ENCODE measurements around the gene ZKSCAN7. TPM values are rescaled to one million over a fixed set of nuclear protein-coding genes. Genes with fewer than 3 reads are reported as not detected.

The ZKSCAN7 gene
- total and polyA plus RNA-seq, 2 experiments from 2014 or later, result 4.7 to 17.8 TPM

DNA sequence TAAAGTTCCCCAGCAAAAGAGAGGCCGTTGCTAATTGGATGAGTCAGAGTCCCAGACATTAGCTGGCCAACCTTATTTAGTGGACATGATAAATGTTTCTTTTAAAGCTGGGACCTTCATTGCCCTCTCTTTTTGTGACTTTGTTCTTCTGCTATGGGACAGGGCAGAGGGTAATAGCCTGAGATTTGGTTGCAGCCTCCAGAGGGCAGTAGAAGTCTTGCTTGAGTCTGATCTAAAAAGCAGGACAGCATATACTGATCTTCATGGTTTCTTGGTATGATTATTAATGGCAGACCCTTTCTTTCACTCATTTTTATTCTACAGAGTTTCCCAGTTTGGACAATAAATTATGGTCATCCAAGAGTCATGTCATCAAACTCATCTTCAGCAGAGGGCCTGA lies 25.1 kb upstream of the ZKSCAN7 start:
- Histone ChIP-seq H3K4me3 (no peak overlapping the region), H3K79me2 (replicated peaks; ENCODE audit: insufficient read depth) (no peaks in the 10 kb centered on the region), H4K20me1 (replicated peaks; ENCODE audit: insufficient read depth) (no peaks in the 10 kb centered on the region), H2AFZ (no peak overlapping the region), H3K36me3 (ENCODE audit: insufficient read depth) (no peaks in the 10 kb centered on the region), H3K4me1 (ENCODE audit: insufficient read depth) (no peaks in the 10 kb centered on the region), H3K4me2 (no peak overlapping the region), H3F3A (replicated peaks; ENCODE audit: low read depth) (no peaks in the 10 kb centered on the region), H3K27me3 (ENCODE audit: insufficient read depth) (no peaks in the 10 kb centered on the region), H3K9me2 (ENCODE audit: insufficient read depth) (no peaks in the 10 kb centered on the region), H3K27ac (ENCODE audit: low read depth) (no peak overlapping the region)
- TF ChIP-seq, protein P1, sequence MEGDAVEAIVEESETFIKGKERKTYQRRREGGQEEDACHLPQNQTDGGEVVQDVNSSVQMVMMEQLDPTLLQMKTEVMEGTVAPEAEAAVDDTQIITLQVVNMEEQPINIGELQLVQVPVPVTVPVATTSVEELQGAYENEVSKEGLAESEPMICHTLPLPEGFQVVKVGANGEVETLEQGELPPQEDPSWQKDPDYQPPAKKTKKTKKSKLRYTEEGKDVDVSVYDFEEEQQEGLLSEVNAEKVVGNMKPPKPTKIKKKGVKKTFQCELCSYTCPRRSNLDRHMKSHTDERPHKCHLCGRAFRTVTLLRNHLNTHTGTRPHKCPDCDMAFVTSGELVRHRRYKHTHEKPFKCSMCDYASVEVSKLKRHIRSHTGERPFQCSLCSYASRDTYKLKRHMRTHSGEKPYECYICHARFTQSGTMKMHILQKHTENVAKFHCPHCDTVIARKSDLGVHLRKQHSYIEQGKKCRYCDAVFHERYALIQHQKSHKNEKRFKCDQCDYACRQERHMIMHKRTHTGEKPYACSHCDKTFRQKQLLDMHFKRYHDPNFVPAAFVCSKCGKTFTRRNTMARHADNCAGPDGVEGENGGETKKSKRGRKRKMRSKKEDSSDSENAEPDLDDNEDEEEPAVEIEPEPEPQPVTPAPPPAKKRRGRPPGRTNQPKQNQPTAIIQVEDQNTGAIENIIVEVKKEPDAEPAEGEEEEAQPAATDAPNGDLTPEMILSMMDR (conservative IDR thresholded peaks at IDR 0.05; ENCODE audit: low read depth in 2 of 2), result peak; percentile 61 to 65
- TF ChIP-seq STAT1 (IDR thresholded peaks at IDR 0.05; ENCODE audit: unreplicated experiment), result no peak
- Mint-ChIP-seq H3K4me1 (no peaks in the 10 kb centered on the region), H3K9me3 (no peaks in the 10 kb centered on the region; the same call in 2 of the 3 replicates), H3K4me3 (no peak overlapping the region), H3K36me3 (ENCODE audit: low read depth) (no peaks in the 10 kb centered on the region), H3K27ac (no peak overlapping the region), H3K27me3 (ENCODE audit: insufficient read depth, low read depth, poor library complexity) (no peaks in the 10 kb centered on the region)
- DNase-seq (ENCODE audit: low spot score) (peak; percentile 44), ATAC-seq (peak; percentile 43; the same call in 2 of the 3 replicates)

DNA sequence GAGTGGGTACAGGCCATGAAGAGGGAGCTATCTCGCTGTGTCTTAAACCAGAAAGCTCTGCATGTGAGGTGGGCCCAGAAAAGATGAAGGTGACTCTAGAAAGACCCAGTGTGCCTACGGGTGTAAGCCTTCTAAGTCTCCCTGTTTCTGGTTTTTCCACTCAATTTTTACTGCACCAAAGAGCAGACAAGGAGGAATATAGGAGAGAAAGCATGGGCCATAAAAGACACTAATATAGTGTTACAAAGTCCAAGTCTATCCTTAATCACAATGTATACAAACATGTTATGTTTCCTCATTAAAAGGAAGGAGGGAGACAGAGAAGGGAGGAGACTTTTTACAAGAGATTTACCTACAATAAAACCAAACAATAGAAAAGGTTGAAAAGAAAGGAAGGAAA lies 24.1 kb upstream of the ZKSCAN7 start:
- H3K4me3 ChIP-seq, result no peak overlapping the region
- H3K36me3 ChIP-seq (ENCODE audit: insufficient read depth), result no peaks in the 10 kb centered on the region
- H3K27ac ChIP-seq (ENCODE audit: low read depth), result no peak overlapping the region
- H3K36me3 Mint-ChIP-seq (ENCODE audit: low read depth), result no peaks in the 10 kb centered on the region
- no peaks in the 10 kb centered on the region for H3K79me2 ChIP-seq (replicated peaks; ENCODE audit: insufficient read depth)
- no peaks in the 10 kb centered on the region for H3K4me1 Mint-ChIP-seq
- H4K20me1 ChIP-seq (replicated peaks; ENCODE audit: insufficient read depth), result no peaks in the 10 kb centered on the region
- no peak overlapping the region for H3K27ac Mint-ChIP-seq
- H3K9me2 ChIP-seq (ENCODE audit: insufficient read depth), result no peaks in the 10 kb centered on the region
- no peaks in the 10 kb centered on the region for H3K4me1 ChIP-seq (ENCODE audit: insufficient read depth)
- no peak for DNase-seq (ENCODE audit: low spot score)
- H3K27me3 Mint-ChIP-seq (ENCODE audit: insufficient read depth, low read depth, poor library complexity), result no peaks in the 10 kb centered on the region
- H3K9me3 Mint-ChIP-seq, result no peaks in the 10 kb centered on the region; the same call in 2 of the 3 replicates
- no peak overlapping the region for H2AFZ ChIP-seq
- no peak for ATAC-seq
- H3F3A ChIP-seq (replicated peaks; ENCODE audit: low read depth), result no peaks in the 10 kb centered on the region
- no peaks in the 10 kb centered on the region for H3K27me3 ChIP-seq (ENCODE audit: insufficient read depth)
- no peak overlapping the region for H3K4me3 Mint-ChIP-seq
- no peak overlapping the region for H3K4me2 ChIP-seq
- TF ChIP-seq NANOG (IDR thresholded peaks at IDR 0.05; ENCODE audit: borderline replicate concordance) (no peak), STAT1 (IDR thresholded peaks at IDR 0.05; ENCODE audit: unreplicated experiment) (no peak), EZH2 (IDR thresholded peaks at IDR 0.05; ENCODE audit: low read depth, unreplicated experiment) (no peak), POLR2AphosphoS5 (IDR thresholded peaks at IDR 0.05; ENCODE audit: low read depth) (no peak)
- TF ChIP-seq, protein P2, sequence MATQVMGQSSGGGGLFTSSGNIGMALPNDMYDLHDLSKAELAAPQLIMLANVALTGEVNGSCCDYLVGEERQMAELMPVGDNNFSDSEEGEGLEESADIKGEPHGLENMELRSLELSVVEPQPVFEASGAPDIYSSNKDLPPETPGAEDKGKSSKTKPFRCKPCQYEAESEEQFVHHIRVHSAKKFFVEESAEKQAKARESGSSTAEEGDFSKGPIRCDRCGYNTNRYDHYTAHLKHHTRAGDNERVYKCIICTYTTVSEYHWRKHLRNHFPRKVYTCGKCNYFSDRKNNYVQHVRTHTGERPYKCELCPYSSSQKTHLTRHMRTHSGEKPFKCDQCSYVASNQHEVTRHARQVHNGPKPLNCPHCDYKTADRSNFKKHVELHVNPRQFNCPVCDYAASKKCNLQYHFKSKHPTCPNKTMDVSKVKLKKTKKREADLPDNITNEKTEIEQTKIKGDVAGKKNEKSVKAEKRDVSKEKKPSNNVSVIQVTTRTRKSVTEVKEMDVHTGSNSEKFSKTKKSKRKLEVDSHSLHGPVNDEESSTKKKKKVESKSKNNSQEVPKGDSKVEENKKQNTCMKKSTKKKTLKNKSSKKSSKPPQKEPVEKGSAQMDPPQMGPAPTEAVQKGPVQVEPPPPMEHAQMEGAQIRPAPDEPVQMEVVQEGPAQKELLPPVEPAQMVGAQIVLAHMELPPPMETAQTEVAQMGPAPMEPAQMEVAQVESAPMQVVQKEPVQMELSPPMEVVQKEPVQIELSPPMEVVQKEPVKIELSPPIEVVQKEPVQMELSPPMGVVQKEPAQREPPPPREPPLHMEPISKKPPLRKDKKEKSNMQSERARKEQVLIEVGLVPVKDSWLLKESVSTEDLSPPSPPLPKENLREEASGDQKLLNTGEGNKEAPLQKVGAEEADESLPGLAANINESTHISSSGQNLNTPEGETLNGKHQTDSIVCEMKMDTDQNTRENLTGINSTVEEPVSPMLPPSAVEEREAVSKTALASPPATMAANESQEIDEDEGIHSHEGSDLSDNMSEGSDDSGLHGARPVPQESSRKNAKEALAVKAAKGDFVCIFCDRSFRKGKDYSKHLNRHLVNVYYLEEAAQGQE (IDR thresholded peaks at IDR 0.05; ENCODE audit: unreplicated experiment), result no peak
- TF ChIP-seq, protein P1 (conservative IDR thresholded peaks at IDR 0.05; ENCODE audit: low read depth in 2 of 2), result no peak
- TF ChIP-seq, protein P3, sequence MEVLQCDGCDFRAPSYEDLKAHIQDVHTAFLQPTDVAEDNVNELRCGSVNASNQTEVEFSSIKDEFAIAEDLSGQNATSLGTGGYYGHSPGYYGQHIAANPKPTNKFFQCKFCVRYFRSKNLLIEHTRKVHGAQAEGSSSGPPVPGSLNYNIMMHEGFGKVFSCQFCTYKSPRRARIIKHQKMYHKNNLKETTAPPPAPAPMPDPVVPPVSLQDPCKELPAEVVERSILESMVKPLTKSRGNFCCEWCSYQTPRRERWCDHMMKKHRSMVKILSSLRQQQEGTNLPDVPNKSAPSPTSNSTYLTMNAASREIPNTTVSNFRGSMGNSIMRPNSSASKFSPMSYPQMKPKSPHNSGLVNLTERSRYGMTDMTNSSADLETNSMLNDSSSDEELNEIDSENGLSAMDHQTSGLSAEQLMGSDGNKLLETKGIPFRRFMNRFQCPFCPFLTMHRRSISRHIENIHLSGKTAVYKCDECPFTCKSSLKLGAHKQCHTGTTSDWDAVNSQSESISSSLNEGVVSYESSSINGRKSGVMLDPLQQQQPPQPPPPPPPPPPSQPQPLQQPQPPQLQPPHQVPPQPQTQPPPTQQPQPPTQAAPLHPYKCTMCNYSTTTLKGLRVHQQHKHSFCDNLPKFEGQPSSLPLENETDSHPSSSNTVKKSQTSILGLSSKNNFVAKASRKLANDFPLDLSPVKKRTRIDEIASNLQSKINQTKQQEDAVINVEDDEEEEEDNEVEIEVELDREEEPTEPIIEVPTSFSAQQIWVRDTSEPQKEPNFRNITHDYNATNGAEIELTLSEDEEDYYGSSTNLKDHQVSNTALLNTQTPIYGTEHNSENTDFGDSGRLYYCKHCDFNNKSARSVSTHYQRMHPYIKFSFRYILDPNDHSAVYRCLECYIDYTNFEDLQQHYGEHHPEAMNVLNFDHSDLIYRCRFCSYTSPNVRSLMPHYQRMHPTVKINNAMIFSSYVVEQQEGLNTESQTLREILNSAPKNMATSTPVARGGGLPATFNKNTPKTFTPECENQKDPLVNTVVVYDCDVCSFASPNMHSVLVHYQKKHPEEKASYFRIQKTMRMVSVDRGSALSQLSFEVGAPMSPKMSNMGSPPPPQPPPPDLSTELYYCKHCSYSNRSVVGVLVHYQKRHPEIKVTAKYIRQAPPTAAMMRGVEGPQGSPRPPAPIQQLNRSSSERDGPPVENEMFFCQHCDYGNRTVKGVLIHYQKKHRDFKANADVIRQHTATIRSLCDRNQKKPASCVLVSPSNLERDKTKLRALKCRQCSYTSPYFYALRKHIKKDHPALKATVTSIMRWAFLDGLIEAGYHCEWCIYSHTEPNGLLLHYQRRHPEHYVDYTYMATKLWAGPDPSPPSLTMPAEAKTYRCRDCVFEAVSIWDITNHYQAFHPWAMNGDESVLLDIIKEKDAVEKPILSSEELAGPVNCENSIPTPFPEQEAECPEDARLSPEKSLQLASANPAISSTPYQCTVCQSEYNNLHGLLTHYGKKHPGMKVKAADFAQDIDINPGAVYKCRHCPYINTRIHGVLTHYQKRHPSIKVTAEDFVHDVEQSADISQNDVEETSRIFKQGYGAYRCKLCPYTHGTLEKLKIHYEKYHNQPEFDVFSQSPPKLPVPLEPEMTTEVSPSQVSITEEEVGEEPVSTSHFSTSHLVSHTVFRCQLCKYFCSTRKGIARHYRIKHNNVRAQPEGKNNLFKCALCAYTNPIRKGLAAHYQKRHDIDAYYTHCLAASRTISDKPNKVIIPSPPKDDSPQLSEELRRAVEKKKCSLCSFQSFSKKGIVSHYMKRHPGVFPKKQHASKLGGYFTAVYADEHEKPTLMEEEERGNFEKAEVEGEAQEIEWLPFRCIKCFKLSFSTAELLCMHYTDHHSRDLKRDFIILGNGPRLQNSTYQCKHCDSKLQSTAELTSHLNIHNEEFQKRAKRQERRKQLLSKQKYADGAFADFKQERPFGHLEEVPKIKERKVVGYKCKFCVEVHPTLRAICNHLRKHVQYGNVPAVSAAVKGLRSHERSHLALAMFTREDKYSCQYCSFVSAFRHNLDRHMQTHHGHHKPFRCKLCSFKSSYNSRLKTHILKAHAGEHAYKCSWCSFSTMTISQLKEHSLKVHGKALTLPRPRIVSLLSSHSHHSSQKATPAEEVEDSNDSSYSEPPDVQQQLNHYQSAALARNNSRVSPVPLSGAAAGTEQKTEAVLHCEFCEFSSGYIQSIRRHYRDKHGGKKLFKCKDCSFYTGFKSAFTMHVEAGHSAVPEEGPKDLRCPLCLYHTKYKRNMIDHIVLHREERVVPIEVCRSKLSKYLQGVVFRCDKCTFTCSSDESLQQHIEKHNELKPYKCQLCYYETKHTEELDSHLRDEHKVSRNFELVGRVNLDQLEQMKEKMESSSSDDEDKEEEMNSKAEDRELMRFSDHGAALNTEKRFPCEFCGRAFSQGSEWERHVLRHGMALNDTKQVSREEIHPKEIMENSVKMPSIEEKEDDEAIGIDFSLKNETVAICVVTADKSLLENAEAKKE (CRISPR knock-in tag; IDR thresholded peaks at IDR 0.05), result no peak
